Activated CD8-positive, alpha-beta T cell treated with anti-CD3 and anti-CD28 coated beads for 36 hours (primary cell): ENCODE results near the gene NCKIPSD. TPM values are rescaled to one million over a fixed set of nuclear protein-coding genes. Genes with fewer than 3 reads are reported as not detected.

Source experiments
- ATAC-seq: fragments of 200-7000 bp; cut with Tn5 transposase; one replicate; pipeline ENCODE4 v1.10.0; 2021; ENCODE audit warnings: mild to moderate bottlenecking, moderate library complexity
- CTCF ChIA-PET: fragments of 350-600 bp; sonication (Branson Sonifier 250); formaldehyde crosslinking; loops from one replicate; lab custom pipeline; 2021; ENCODE audit warnings: antibody characterized with exemption; lab: Charles Lee
- POLR2A ChIA-PET: fragments of 350-600 bp; sonication (Branson Sonifier 250); formaldehyde crosslinking; loops from one replicate; lab custom pipeline; 2021; ENCODE audit warnings: antibody characterized with exemption; lab: Charles Lee
- DNase-seq: peaks from one replicate; pipeline ENCODE4 v3.0.0-alpha.2; 2020
- H3K27ac Mint-ChIP-seq: one replicate; pipeline ENCODE4 v1.8.0; 2021; ENCODE audit warnings: mild to moderate bottlenecking, mixed read lengths
- H3K27me3 Mint-ChIP-seq: one replicate; pipeline ENCODE4 v1.8.0; 2021; ENCODE audit warnings: mixed read lengths
- H3K36me3 Mint-ChIP-seq: one replicate; pipeline ENCODE4 v1.8.0; 2021; ENCODE audit warnings: low read depth, mixed read lengths
- H3K4me1 Mint-ChIP-seq: one replicate; pipeline ENCODE4 v1.8.0; 2021; ENCODE audit warnings: low read depth, mixed read lengths
- H3K4me3 Mint-ChIP-seq: one replicate; pipeline ENCODE4 v1.8.0; 2021; ENCODE audit warnings: mild to moderate bottlenecking, moderate library complexity, mixed read lengths
- H3K9me3 Mint-ChIP-seq: one replicate; pipeline ENCODE4 v1.8.0; 2021; ENCODE audit warnings: mixed read lengths
- intact Hi-C: fragments of 100-400 bp; cut with micrococcal nuclease; formaldehyde crosslinking; loops from one replicate; pipeline ENCODE4 v1.10.0; 2022
- total RNA-seq, 2 experiments: library from RNA; stranded (reverse); gene quantifications; one replicate each; pipeline ENCODE4 v1.2.3, GENCODE V29; 2021
- TF ChIP-seq, protein P1 (sequence below): fragments of 200-600 bp; IDR thresholded peaks from one replicate; pipeline ENCODE4 v1.8.0; 2022; ENCODE audit warnings: antibody characterized with exemption, mild to moderate bottlenecking

The NCKIPSD gene
- total RNA-seq, 2 experiments from 2014 or later: 69.7 to 73.8 TPM

DNA sequence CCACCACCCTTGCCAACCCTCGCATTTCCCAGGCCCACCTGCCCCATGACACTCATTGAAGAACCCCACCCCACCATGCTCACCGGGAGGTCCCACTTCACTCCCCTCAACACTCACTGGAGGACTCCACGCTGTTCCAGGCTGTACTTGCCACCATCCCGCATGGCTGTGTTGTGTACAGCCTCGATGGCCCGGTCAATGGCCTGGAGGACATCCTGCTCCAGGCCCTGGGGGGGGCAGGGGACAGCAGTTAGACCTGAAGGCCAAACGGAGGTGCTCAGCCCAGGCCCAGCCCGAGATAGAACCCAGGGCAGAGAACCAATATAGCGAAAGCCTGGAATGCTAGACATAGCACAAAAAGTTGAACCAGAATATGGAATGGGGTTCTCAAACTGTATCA is 2.9 kb downstream of the NCKIPSD start:
- H3K4me1 Mint-ChIP-seq: peaks cover 28% of the 10 kb centered on the region
- peaks cover 49% of the 10 kb centered on the region for H3K36me3 Mint-ChIP-seq
- ChIA-PET CTCF (interaction anchor here (0.7 to 1.3 kb wide), 3 partner anchors 20 to 47 kb away, joined by 3 to 4 read pairs (median 4); partner anchors contain the start of genes CELSR3 and SLC26A6), POLR2A (interaction anchor here (0.8 to 1.5 kb wide), 2 partner anchors 11 to 21 kb away, joined by 3 read pairs; no protein-coding TSS in a partner anchor)
- no peaks in the 10 kb centered on the region for H3K9me3 Mint-ChIP-seq
- TF ChIP-seq, protein P1, sequence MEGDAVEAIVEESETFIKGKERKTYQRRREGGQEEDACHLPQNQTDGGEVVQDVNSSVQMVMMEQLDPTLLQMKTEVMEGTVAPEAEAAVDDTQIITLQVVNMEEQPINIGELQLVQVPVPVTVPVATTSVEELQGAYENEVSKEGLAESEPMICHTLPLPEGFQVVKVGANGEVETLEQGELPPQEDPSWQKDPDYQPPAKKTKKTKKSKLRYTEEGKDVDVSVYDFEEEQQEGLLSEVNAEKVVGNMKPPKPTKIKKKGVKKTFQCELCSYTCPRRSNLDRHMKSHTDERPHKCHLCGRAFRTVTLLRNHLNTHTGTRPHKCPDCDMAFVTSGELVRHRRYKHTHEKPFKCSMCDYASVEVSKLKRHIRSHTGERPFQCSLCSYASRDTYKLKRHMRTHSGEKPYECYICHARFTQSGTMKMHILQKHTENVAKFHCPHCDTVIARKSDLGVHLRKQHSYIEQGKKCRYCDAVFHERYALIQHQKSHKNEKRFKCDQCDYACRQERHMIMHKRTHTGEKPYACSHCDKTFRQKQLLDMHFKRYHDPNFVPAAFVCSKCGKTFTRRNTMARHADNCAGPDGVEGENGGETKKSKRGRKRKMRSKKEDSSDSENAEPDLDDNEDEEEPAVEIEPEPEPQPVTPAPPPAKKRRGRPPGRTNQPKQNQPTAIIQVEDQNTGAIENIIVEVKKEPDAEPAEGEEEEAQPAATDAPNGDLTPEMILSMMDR: no peak
- DNase-seq: no peak
- H3K27me3 Mint-ChIP-seq: no peaks in the 10 kb centered on the region
- no peak overlapping the region for H3K27ac Mint-ChIP-seq
- no peak for ATAC-seq
- intact Hi-C loops: no loop called here
- no peak overlapping the region for H3K4me3 Mint-ChIP-seq

DNA sequence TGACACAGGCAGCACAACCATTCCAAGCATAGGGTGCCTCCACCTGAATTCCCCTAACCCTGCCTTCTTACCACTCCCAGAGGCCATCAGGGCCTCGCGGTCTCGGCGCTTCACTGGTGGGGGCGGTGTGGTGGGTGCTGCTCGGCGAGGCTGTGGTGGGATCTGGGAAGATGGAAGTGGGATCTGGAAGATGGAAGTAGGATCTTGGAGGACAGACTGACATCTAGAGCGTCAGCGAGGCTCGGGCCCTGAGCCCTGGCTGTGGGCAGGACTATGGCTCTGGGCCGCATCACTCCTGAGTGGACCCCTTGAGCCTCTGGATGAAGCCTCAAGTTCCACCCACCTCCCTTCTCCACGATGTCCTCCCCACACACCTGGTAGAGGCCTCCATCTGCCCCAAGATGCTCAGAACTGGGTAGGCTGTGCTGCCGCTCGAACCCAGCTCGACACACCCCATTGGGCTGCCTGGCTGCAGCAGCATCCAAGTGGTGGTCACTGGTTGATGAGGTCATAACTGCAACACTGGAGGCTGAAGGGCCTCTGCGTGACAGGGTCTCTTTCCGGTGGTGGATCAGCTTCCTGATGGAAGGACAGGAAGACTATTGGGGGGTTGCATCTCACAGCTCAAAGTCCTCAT is 3.6 kb downstream of the NCKIPSD start:
- ATAC-seq (no peak), DNase-seq (no peak)
- ChIA-PET POLR2A (interaction anchor here (2.3 kb wide), 1 partner anchor 11 kb away, joined by 11 read pairs; no protein-coding TSS in a partner anchor), CTCF (interaction anchor here (0.7 to 1.4 kb wide), 3 partner anchors 14 to 46 kb away, joined by 3 to 5 read pairs (median 5); partner anchors contain the start of gene SLC26A6)
- no peak overlapping the region for H3K27ac Mint-ChIP-seq
- no peak overlapping the region for H3K4me3 Mint-ChIP-seq
- intact Hi-C loops: no loop called here
- H3K27me3 Mint-ChIP-seq: no peaks in the 10 kb centered on the region
- peaks cover 28% of the 10 kb centered on the region for H3K4me1 Mint-ChIP-seq
- no peaks in the 10 kb centered on the region for H3K9me3 Mint-ChIP-seq
- TF ChIP-seq, protein P1: no peak
- peaks cover 52% of the 10 kb centered on the region for H3K36me3 Mint-ChIP-seq

DNA sequence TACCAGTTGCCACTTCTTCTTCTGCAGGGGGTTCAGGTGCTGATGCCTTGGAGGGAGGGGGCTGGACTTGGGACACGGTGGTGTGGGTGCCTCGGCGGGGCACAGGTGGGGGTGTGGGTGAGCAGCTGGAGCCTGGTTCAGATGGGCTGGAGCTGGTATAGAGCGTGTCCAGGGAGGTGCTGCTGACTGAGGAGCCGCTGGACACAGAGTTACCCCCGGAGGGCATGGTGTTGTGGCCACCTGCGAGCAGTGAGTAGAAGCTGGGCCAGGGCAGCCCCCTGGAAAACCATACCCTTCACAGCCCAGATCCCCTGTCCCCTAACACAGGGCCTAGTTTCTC is 4.2 kb downstream of the NCKIPSD start:
- ChIA-PET POLR2A (interaction anchor here (2.3 kb wide), 1 partner anchor 10 kb away, joined by 11 read pairs; no protein-coding TSS in a partner anchor), CTCF (interaction anchor here (0.9 to 1.4 kb wide), 2 partner anchors 14 to 17 kb away, joined by 5 read pairs; no protein-coding TSS in a partner anchor)
- ATAC-seq (no peak), DNase-seq (no peak)
- H3K4me1 Mint-ChIP-seq: peaks cover 26% of the 10 kb centered on the region
- TF ChIP-seq, protein P1: no peak
- no peaks in the 10 kb centered on the region for H3K27me3 Mint-ChIP-seq
- no peak overlapping the region for H3K27ac Mint-ChIP-seq
- intact Hi-C loops: no loop called here
- H3K4me3 Mint-ChIP-seq: no peak overlapping the region
- H3K36me3 Mint-ChIP-seq: peaks cover 52% of the 10 kb centered on the region
- H3K9me3 Mint-ChIP-seq: no peaks in the 10 kb centered on the region

DNA sequence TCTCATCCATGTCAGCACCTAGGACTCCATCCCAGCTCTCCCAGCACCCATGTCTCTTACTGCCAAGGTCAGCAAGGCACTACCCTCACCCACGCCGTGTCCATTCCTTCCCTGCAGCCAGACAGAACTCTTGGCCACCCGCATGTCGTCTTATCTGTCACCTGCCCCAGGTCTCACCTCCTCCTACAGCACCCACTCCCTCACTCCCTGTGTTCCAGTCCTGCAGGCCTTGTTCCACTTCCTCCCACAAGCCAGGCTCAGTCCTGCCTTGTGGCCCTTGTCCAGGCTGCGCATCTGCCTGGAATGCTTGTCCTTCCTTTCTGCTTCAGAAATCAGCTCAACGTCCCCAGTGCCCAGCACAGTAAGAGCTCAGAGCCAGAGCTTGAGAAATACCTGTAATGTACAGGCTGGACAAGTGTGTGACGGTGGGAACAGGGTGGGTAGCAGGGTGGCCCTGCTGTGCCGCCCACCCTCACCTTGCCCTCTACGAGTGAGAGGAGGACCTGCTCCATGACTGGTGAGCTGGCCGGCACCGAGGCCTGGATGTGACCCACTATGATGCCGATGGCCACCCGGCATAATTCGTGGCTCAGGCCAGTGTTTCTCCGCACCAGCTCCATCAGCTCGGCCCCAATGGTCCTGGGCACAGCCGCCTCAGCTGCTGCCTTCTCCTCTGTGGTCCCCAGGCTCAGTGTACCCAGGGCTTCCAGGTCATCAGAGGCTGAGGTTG is 4.7 kb downstream of the NCKIPSD start:
- no peaks in the 10 kb centered on the region for H3K9me3 Mint-ChIP-seq
- no peaks in the 10 kb centered on the region for H3K27me3 Mint-ChIP-seq
- TF ChIP-seq, protein P1: no peak
- H3K36me3 Mint-ChIP-seq: peaks cover 57% of the 10 kb centered on the region
- DNase-seq (no peak), ATAC-seq (no peak)
- H3K4me3 Mint-ChIP-seq: no peak overlapping the region
- peaks cover 21% of the 10 kb centered on the region for H3K4me1 Mint-ChIP-seq
- intact Hi-C loops: no loop called here
- CTCF ChIA-PET: interaction anchor here (0.9 to 1.4 kb wide), 2 partner anchors 15 to 17 kb away, joined by 5 read pairs; no protein-coding TSS in a partner anchor
- no peak overlapping the region for H3K27ac Mint-ChIP-seq
- POLR2A ChIA-PET: interaction anchor here (2.3 kb wide), 1 partner anchor 10 kb away, joined by 11 read pairs; no protein-coding TSS in a partner anchor
